ENCODE results near the gene ABCG5.

Gene ABCG5

DNA sequence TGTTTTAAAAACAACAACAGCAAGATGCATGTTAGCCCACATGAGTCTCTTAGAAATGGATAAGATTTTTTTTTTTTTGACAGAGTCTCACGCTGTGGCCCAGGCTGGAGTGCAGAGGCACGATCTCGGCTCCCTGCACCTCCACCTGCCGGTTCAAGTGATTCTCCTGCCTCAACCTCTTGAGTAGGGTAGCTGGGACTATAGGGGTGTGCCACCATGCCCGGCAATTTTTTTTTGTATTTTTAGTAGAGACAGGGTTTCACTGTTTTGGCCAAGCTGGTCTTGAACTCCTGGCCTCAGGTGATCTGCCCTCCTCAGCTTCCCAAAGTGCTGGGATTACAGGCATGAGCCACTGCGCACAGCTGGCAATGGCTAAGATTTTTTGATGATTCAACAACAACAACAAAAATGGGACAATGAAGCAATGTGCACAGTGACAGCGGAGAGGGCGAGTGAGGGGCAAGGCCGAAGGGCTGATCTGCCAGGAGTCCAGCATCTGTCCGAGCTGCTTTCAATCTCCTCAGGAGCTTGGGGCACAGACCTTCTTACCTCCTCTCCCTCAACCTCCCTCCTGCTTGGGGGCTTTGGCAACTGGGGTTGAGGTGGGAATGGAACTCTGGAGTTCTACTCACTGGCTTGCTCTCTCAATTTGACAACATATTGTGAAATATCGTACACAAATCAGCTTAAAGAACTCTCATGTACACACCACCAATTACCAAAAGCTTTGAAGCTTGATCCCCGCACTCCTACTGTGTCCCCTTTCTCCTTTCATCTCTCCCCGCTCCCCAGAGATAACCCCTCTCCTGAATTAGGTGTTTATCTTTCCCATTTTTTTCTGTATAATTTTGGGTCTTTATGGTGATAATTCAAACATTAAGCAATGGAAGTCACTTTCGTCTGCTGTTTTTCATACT is 3.6 kb upstream of the ABCG5 start:
- DNase-seq = no peak

DNA sequence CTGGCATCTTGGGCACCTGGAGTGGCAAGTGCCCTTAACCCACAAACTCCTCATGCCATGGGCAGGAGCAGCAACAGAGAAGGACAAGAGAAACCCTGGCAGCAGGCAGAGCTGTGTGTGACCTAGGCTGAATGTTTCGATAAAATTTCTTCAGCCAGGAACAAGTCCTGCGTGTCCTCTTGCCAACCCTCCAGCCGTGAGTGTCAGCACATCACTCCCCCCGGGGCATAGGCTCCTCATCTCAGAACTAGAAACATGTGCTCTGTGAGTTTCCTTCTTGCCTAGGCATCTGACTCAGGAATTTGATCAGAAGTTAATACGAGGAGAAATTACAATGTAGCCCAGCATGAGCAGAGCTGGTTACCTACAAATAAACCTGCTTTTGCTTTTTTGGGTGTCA is 2.3 kb upstream of the ABCG5 start:
- DNase-seq = no peak

DNA sequence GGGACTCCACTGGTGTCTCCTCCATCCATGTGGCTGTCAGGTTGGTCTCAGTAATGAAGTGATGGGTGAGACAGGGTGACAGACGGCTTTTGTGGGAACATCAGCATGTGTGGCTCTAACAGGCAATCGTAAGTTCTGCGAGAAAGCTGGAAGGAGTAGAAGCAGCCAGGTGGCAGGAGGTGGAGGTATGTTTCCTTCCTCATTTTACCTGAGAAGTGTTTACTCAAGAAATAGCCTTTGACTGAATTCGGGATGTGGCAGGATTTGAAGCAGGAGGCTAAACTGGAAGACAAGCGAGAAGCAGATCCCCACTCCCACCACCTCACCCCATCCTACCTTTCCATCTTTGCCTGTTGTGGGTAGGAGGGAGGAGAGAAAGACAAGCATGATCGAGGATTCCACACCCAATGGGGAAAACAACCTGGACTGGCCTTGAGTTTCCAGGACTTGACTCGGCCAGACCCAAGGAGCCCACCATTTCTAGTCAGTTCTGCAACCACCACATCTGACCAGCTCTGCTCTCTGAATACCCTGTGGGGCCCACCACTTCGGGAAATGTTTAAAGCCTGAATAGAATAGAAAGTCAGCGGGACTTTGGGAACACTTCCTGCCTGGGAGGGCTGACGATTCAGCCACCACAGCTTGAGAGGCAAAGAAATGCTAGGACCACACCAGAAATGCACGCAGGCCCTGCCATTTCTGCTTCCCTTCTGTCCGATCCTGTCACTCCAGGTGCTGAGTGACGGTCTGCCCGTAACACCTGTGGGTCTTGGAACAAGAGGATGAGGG is 1.3 kb upstream of the ABCG5 start:
- no peak for DNase-seq

DNA sequence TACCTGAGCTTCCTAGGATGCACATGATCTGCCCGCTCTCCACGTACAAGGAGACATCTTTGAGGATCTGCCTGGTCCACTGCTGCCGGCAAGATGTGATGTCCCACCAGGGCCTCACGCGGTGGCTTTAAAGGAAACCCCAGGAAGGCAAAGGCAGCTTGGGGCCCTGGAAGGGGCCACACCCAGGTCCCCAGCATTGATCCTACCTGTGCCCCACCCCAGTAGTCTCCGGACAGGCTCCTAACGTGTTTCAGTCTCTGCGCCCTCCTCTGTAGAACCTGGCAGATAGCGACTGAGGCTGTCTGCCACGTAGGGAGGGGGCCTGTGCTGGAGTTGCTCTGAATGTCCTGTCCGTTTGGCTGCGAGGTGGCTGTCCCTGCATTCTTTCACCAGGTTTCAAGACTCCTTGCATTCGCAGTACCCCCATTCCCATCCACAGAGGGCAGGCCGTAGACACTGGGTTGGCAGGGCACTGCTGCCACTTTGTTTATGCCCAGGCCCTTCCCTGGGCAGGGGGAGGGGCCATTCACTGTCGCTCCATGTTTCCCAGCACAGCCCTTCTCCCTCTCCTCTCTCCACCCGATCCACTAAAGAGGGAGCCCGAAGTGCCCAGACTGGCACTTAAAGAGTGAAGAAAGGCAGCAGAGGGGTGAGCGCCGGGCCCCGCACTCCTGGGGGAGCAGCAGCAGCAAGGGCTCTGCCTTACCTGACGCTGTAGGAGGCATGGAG is 644 bp downstream of the ABCG5 start:
- DNase-seq = no peak

DNA sequence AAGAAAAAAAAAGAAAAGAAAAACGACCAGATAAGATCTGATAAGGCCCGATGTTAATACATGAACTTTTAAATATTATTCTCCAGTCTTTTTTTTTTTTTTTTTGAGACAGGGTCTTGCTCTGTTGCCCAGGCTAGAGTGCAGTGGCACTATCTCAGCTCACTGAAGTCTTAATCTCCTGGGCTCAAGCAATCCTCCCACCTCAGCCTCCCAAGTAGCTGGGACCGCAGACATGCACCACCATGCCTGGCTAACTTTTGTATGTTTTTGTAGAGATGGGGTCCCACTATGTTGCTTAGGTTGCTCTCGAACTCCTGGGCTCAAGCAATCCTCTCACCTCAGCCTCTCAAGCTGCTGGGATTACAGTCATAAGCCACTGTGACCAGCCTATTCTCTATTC is 1.6 kb downstream of the ABCG5 start:
- no peak for DNase-seq

DNA sequence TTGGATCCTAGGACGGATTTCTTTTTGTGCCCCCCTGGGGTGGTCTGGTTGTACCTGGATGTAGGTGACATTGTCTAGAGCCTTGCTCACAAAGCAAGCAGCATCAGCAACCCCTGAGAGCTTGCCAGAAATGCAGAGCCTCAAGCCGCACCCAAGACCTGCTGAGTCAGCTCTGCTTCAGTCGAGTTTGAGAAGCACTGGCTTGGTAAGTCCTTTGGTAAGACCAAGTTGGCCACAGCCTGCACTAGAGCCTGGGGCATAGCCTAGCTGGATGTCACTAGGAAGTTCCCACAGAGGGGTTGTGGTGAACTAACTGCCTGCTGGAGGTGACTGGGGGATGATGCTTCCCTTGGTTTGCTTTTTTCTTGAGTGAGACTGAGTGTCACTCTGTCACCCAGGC is 6.2 kb downstream of the ABCG5 start:
- DNase-seq = no peak

DNA sequence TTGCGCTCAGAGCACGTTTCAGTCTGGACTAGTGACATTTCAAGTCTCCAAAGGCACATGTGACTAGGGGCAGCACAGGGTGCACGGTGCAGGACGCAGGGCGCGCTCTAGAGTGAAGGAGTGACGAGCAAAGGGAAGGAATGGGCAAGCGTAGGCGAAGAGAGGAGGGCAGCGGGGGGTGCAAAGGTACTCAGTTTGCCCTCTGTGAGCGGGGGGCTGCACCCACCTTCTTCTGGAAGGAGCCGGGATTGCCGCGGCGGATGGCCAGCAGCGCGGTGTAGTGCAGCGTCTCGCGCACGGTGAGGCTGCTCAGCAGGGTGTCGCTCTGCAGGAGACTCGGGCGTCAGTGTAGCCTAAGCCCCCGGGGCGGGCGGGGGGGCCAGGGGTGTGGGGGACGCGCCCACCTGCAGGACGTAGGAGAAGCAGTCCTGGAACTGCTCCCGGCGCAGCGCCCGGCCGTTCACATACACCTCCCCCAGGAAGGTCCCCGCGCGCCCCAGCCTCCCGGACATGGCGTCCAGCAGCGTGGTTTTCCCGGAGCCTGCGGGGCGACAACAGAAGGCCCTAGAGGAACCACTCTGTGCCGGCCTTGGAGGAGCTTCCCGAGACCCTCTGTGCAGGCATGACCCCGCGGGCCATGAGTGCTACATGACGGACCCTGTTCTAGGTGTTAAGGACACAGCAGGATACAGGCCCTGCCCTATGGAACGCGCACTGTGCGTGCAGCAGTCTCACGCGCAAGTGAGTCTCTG is 6.9 kb downstream of the ABCG5 start:
- no peak for DNase-seq

DNA sequence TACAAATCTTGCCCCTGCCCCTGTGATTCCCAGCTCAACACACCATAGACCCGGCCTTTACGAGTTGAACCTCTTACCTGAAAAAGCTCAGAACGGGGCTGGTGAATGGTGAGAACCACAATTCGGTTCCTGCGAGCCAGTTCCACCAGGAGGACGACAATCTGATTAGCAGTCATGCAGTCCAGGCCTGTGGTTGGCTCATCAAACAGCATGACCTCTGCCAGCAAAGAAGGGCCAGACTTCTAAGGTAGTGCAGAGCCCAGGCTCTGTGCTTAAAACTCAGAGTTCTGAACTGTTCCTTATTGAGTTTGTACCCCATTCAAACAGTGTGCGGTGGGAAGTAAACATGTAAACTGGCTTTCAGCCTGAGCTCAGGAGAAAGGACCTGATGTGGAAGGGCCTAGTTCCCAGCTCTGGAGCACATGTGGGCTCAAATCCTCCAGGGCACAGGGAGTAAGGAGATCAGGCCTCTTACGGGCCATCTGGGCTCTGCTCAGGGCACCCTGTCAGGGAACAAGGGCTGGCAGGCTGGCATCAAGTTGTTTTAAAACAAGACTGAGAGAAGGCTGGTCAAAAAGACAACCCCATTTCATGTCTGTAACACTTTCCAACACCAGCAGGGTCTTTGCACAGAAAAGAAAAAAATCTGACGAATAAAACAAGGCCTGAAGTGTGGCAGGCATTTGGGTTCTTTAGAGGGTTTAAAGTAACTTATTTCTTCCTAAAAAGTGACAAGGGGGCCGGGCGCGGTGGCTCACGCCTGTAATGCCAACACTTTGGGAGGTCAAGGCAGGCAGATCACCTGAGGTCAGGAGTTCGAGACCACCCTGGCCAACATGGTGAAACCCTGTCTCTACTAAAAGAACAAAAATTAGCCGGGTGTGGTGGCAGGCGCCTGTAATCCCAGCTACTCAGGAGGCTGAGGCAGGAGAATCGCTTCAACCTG is 12.1 kb downstream of the ABCG5 start:
- no peak for DNase-seq

DNA sequence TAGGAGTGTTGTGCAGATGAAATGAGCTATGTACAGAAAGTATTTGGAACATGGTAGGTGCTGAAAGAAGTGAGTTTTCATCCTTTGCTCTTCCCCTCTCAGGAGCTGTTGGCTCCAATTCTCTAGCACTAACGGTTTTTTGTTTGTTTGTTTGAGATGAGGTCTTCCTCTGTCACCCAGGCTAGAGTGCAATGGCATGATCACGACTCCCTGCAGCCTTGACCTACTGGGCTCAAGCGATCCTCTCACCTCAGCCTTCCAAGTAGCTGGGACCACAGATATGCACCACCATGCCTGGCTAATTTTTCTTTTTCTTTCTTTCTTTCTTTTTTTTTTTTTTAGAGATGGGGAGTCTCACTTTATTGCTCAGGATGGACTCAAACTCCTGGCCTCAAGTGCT is 12.8 kb downstream of the ABCG5 start:
- DNase-seq = no peak

DNA sequence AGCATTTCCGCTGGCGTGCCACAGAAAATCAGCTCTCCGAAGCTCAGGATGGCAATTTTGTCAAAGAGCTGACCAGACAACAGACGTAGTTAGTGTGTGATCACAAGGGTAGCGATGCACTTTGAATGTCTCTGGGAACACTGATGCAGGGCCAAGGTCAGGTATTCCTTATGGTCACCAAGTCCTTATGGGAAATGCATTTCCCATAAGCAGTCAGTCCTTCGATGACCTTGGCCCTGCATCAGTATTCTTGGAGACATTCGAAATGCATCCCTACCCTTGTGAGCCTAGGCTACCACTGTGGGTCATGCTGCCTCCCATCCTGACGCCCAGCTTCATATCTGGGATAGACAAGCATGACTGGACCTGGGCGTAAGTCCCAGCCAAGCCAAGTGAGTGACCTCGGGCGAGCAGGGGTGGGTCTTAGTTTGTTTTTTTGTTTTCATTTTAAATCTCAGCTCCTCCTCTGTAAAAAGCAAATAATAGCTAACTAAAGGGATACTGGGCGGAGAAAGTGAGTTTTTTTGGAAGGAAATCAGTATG is 13.6 kb downstream of the ABCG5 start:
- DNase-seq = no peak

DNA sequence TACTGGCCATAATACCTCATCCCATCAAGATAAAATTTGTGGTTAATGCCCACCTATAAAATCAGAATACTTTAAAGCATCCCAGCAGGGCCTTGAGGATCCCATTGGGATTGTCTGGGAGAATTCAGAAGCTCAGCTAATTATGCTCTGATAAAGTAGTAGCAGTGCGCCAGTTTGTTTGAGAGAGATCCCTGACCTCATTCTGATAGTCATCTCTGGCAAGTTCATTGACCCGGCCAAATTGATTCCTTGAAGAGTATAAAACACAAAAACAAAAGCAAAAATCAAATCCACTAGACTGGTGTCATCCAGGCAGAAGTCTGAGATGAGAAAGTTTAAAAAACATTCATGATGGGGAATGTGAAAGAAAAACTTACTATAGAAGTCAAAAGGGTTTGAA is 14.1 kb downstream of the ABCG5 start:
- no peak for DNase-seq

DNA sequence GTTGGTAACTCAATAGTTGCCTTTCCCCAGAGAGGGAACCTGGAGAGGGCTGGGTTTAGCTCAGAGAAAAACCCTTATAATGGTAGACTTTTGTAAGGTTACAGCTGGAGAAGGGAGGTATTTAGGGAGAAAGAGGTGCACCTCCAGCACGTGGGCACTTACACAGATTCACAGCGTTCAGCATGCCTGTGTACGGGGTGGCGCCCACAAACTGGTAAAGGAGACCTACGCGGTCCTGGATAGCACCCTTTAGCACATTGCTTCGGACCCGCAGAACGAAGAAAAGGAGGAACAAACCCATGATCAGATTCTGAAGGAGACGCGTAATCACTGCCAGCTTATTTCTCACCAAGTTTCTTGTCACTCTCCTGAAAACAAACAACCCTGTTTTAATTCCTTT is 14.9 kb downstream of the ABCG5 start:
- DNase-seq = no peak

DNA sequence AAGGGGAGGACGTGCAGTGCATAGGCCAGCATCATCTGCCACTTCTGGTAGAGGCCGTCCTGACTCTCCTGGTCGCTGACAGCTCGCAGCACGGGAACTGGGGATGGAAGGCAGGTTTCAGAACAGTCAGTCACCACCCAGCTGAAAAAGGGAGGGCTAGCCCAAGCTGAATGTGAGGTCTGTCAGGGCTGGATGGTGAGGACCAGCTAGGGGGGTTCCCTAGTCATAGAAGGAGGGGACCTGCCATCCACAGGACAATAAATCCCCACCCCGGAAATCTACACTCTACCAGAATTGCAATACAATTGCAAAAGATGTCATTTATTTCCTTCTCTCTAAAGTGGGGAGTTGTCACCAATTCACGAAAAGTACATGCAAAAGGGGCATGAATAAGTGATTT is 15.8 kb downstream of the ABCG5 start:
- no peak for DNase-seq

DNA sequence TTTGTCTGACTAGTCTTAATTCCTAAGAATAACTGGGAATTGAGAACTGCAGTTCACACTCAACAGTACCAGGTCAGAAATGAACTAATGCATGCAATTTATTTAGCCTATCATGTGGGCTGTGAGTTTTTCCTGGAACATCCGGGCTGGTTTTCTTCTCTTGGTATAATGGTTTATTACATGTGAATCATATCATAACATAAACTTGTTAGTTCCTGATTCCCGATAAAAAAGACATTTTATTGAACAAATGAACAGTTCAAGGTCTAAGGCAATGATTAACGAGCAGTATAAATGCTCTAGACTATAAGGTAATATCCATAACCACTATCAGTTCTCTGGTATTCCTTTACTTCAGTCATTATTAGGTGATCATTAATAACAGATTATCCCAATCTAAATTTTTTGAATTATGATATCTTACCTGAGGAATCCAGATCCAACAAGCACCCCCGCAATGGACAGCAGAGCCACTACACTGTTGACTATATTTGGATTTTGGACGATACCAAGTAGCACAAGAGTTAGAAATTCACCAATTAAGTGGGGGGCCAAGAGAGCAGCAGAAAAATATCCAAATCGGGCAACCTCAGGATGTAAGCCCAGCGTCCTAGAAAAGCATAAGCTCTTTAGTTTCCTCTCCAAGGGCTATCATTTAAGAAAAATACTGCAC is 19.0 kb downstream of the ABCG5 start:
- no peak for DNase-seq

DNA sequence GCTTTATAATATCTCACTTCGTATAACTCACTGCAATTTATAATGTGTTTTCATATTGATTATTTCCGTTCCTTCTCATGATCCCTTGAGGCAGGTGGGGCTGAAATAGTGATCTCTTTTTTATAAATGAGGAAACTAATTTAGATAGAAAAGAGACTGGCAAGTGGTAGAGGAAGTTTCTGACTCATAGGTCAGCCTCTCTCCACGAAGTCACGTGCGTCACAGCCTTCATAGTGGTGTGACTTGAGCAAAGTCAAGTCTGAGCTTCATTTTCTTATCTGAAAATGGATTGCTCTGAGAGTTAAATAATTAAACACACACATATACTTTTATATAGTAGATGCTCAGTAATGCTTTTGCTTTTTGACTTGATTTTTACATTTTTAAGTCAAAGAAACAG is 19.9 kb downstream of the ABCG5 start:
- no peak for DNase-seq

DNA sequence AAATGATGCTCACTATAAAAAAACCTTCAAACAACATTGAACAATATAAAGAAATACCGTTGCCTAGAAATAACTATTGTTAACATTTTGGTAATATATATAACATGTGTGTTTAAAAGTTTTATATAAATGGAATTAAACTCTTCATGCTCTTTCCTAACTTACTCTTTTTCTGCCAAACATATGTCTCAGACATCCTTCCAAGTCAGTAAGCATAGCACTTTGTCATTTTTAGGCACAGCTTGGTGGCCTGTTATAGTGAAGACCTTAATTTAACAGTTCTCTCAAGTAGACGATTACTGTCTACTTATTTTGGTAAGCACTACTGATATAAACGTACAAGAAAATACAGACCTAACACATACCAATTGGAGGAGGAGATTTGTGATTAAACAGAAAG is 23.9 kb downstream of the ABCG5 start:
- DNase-seq = no peak

DNA sequence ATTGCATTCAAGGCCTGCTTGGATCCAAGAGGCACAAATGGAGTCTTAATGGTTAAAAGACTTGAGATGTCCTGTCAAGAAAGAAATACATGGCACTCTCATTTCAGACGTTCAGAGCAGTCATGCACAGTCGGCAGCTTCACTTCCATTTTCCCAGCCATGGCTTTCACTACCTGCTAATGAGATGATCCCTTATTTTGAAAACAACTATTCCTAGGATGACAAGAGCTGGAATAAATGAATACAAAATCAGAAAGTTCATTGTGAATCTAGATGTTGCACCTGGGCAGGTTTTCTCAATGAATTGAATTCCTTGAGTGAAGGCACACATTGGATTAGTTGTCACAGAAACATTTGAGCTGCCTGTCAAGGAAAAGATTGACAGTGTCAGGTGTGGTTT is 25.7 kb downstream of the ABCG5 start:
- DNase-seq = no peak

DNA sequence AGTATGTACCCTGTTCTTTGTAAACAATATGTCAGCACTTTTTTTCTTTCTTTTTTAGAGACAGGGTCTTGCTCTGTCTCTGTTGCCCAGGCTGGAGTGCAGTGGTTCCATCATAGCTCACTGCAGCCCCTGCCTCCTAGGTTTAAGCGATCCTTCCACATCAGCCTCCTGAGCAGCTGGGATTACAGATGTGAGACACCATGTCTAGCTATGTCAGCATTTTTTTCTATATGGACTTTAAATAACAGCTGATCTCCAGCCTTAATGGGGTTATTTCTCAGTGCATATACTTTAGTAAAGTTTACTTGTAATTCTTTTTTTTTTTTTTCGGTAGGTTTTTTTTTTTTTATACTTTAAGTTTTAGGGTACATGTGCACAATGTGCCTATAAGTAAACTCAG is 26.6 kb downstream of the ABCG5 start:
- DNase-seq = no peak

DNA sequence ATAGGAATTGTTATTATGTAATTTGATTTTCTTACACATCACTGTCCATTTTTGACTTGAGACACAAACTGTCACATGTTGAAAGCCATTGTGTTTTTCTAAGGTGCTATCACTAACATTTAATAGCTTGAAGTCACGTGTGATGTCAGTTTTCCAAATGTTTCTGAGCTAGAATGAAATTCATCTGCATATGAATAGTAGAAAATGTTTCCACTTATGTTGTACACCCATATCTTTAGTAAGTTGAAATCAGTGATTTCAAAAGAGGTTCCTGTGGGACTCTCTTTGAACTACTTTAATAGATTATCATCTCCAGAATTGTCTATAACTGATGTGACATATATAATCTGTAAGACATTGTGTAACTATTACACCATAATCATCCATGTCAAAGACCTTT is 27.8 kb downstream of the ABCG5 start:
- no peak for DNase-seq

DNA sequence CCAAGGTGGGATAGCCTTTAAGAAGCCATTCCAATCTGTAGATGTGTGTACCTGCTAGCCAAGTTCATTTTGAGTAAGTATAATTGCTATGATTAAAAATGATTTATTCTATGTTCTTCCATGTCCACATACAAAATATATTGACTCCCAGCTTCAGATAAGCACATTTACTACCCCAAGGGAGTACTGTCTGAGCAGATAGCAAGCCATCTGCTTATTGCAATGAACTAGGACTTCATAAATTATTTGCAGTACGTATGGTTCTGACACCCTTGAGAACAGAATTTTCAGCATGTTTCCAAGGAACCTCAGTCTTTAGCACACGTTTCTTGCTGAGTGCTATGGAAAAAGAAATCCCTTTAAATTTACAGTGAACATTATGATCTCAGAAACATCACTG is 28.2 kb downstream of the ABCG5 start:
- DNase-seq = no peak

DNA sequence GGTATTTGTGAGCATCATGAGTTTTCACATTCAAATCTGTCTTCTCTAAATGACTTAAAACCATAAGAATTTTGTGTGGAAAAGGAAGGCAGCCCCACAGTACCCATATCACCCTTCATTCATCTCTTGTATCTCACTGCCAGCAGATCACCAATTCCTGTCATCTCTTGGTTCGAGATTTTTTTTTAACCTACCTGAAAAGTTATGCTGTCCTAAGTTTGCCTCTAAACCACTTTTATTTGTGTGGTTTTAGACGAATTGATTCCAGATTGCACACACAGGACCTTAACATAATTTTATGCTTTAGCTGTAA is 32.0 kb downstream of the ABCG5 start:
- no peak for DNase-seq
